ENCODE measurements around the gene SH3BP5.

Gene SH3BP5

DNA sequence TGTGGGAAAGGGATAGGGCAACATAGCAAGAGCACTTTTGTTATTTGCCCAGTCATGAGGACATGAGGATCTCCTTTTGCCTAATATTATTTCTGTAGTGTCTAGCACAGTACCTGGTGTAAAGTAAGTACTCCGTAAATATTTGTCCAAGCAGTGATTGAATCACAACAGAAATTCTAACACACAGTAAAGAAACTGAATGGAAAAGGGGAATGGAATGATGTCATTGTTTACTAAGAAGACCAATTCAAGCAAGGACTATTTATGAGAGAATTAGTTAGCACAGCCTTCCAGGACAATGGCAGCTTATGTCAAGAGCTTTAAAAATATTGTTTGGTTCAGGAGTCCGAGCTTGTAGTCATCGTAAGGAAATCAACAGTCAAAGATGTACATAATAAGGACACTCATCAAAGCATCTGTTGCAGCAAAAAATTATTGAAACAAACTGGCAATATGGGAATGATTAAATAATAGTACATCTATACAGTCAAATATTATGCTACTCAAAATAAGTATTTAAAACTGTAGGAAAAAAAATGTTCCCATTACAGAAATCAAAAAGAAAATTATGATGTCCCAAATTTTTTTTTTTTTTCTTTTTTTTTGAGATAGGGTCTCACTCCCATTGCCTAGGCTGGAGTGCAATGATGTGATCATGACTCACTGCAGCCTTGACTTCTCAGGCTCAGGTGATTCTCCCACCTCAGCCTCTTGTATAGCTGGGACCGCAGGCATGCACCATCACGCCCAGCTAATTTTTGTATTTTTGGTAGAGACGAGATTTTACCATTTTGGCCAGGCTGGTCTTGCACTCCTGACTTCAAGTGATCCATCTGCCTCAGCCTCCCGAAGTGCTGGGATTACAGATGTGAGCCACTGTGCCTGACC lies 108.5 kb downstream of the SH3BP5 start:
- no peak for DNase-seq

DNA sequence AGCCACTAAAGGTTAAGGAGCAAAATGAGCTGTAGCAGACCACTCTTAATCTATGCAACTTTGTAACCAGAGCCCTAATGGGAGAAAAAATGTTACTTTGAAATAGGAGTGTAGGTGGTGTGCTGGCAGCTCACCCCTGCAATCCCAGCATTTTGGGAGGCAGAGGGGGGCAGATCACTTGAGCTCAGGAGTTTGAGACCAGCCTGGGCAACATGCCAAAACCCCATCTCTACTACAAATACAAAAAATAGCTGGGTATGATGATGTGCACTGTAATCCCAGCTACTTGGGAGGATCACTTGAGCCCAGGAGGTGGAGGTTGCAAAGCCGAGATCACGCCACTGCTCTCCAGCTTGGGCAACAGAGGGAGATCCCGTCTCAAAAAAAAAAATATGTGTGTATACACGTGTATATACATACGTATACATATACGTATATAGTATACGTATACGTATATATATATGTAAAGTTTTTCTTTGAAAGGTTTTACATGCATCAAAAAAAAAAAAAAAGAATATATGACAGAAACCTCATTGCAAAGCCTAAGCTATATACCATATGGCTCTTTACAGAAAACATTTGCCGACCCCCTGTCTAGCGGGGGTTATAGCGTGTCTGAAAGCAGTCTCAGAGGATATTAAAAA lies 110.7 kb downstream of the SH3BP5 start:
- DNase-seq, result no peak

DNA sequence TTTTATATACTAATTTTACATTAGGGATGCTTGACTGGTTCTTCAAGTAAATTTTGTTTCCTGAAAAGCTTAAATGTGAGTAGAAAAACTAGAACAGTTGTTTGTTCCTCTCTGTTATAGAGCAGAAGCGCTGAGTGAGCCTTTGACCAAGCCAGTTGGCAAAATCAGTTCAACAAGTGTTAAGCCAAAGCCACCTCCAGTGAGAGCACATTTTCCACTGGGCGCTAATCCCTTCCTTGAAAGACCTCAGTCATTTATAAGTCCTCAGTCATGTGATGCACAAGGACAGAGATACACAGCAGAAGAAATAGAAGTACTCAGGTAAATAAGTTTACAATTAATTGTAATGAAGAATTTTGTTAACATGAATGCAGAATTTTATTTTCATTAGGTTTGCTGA lies 111.7 kb downstream of the SH3BP5 start:
- DNase-seq, result no peak

DNA sequence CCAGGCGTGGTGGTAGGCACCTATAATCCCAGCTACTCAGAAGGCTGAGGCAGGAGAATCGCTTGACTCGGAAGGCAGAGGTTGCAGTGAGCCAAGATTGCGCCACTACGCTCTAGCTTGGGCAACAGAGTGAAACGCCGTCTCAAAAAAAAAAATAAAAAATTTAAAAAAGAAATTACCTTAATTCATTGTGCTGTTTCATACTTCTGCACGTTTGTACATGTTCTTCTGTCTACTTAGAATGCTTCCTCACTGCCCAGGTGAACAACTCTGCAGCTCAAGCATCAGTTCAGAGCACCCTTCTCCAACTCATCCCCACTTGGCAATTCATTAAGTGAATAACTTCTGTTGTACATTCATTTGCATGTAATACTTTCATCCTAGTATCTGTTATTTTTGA lies 112.3 kb downstream of the SH3BP5 start:
- DNase-seq, result no peak

DNA sequence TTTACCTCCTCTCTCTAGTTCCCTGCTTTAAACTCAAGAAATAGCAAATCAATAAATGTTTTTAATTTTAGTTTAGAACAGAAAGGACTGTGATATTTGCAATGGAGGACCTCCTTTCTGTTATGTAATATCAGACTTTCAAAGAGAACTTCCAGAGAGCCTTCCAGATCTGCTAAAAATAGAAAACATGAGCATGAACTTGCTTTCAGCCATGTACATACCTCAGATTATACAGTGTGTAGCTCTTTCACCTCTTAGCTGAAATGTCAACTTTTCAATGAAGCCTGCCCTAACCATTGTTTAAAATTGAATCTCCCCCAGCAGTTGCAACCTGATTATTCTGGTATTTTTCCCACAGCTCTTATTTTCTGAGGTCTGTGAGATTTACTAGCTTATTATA lies 113.7 kb downstream of the SH3BP5 start:
- no peak for DNase-seq

- DNase-seq, result no peak
Observed at GRCh38 chr3:15217841-15218267, 114.5 kb downstream of the SH3BP5 start.

- DNase-seq, result no peak
Observed at GRCh38 chr3:15217011-15217671, 115.2 kb downstream of the SH3BP5 start.

DNA sequence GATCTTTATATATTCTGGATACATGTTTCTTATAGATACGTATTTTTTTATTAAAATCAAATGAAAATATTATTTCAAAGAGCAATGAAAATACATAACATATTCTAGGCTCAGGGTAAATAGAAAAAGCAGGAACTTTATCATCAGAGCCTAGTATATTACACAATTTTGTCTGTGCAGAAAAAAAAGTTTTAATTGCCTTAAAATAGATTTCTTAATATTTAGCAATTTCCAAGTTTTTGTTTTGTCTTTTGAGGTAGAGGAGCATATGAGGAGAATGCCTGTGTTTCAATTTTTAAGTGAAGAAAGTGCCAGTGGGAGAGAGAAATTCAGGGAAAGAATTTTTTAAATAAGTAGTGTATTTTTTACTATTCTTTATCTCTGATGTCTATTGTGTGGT lies 115.9 kb downstream of the SH3BP5 start:
- no peak for DNase-seq

DNA sequence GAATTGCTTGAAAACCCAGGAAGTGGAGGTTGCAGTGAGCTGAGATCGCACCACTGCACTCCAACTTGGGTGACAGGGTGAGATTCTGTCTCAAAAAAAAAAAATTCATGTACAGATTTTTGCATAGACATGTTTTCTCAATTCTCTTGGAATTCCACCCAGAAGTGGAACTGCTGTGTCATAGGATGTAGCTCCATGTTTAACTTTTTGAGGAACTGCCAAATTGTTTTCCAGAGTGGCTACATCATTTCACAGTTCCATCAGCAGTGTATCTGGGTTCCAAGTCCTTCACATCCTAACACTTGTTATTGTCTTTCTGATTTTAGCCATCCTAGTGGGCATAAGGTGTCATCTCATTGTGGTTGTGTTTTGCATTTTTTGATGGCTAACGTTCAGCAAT lies 116.4 kb downstream of the SH3BP5 start:
- DNase-seq, result no peak

- no peak for DNase-seq
Observed at GRCh38 chr3:15214758-15215157, 117.6 kb downstream of the SH3BP5 start.

GRCh38 chr3:15211937-15212336 lies 120.4 kb downstream of the SH3BP5 start:
- DNase-seq, result no peak

- no peak for DNase-seq
Observed at GRCh38 chr3:15207836-15208504, 124.4 kb downstream of the SH3BP5 start.

GRCh38 chr3:15206662-15207576 lies 125.5 kb downstream of the SH3BP5 start:
- DNase-seq, result no peak

DNA sequence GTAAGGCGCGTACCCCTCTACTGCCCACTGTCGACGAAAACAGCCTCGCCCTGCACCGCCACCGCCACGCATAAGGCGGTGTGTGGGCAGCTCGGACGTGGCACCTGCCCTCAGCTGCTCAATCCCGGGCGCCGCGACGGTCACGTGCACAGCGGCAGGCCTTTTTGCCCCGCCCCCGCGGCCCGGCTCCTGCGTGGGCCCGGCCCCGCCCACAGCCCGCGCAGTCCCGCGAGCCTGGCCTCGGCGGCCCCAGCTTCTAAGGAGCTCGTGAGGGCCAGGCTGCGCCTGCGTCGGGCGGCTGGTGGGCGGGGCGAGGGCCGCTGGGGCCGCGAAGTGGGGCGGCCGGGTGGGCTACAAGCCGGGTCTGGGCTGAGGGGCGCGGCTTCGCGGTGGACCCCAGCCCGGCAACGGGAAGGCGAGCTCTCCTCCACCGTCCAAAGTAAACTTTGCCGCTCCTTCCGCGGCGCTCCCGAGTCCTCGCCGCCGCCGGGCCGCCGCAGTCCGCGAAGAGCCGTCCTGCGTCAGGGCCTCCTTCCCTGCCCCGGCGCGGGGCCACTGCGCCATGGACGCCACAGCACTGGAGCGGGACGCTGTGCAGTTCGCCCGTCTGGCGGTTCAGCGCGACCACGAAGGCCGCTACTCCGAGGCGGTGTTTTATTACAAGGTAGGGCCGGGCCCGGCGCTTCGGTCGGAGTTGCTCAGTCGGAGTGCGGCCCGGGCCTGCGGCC lies 126.3 kb downstream of the SH3BP5 start, which contains the start of gene CAPN7:
Gene CAPN7 (plus strand): TSS at position 313 of the 728 bp plus-strand sequence. CDS start 250 bp downstream, at position 563.
- no peak for DNase-seq

DNA sequence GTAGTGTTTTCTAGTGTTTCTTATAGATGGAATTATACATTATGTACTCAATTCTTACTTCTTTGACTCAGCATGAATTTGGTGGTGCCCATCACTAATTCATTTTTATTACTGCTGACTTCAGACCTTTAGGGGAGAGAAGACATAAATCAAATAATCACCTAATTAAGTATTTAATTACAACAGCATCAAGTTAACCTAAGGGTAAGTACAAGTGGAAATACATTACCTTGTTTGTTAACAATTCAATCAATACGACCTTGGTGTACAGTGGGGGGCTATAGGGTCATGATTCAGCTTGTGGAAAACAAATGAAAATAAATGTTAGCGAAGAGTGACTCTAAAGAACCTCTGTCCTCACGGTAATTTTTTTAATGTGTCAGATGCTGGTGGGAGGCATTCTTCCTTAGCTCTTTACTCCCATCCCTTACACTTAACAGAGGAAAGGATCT lies 126.9 kb downstream of the SH3BP5 start:
- no peak for DNase-seq

Data from DMS79 (cell line).